Body of pancreas (tissue), 4 donors: ENCODE measurements around the gene TXNDC15. TPM values are rescaled to one million over a fixed set of nuclear protein-coding genes. Genes with fewer than 3 reads are reported as not detected.

Source experiments
- ATAC-seq: fragments of 150-250 bp; one replicate; pipeline ENCODE4 v1.9.1; 2016
- DNase-seq, 4 donors: peaks; one replicate each; pipeline ENCODE4 v3.0.0-alpha.2; 2019
- H3K27ac ChIP-seq, 4 donors: fragments of 200-600 bp; sonication (generic); 1 replicate in 3 of 4; 2 replicates in 1 of 4; pipeline versions ENCODE4 v1.5.1 to v1.6.1; 2016 to 2019; ENCODE audit warnings: mild to moderate bottlenecking in 1 of 4, mixed read lengths in 1 of 4, moderate library complexity in 1 of 4
- H3K27me3 ChIP-seq, 2 donors: fragments of 200-600 bp; sonication (generic); one replicate each; pipeline ENCODE4 v1.6.0; 2016; ENCODE audit warnings: mild to moderate bottlenecking in 1 of 2
- H3K36me3 ChIP-seq, 2 donors: fragments of 200-600 bp; sonication (generic); replicated peaks in 1 of 2; 2 replicates each; pipeline ENCODE4 v1.5.1; 2016; ENCODE audit warnings: low read depth in 2 of 2; ENCODE audit not compliant: insufficient read depth in 1 of 2
- H3K4me1 ChIP-seq: fragments of 200-600 bp; sonication (generic); one replicate; pipeline ENCODE4 v1.6.0; 2016
- H3K4me3 ChIP-seq, 2 donors: fragments of 200-600 bp; sonication (generic); 1 replicate in 1 of 2; 2 replicates in 1 of 2; pipeline ENCODE4 v1.5.1; 2016 to 2019
- H3K9me3 ChIP-seq, 3 donors: fragments of 200-600 bp; sonication (generic); 1 replicate in 2 of 3; 2 replicates in 1 of 3; pipeline ENCODE4 v1.5.1; 2016
- CTCF ChIP-seq, 7 experiments: fragments of 450-650 bp in 4 of 7; fragments of 200-600 bp in 3 of 7; sonication (generic) in 3 of 7; IDR thresholded peaks; one replicate each; pipeline ENCODE4 v1.5.1; 2016 to 2019; ENCODE audit warnings: antibody characterized with exemption in 7 of 7
- POLR2A ChIP-seq, 3 donors: fragments of 450-650 bp; IDR thresholded peaks; one replicate each; pipeline ENCODE4 v1.6.1; 2016; ENCODE audit warnings: antibody characterized with exemption in 3 of 3, mild to moderate bottlenecking in 2 of 3
- WGBS, 2 donors: methylation state at CpG; one replicate each; pipeline ENCODE4 v1.1.5; 2017; 5-methylcytosine and 5-hydroxymethylcytosine counted together
- intact Hi-C: fragments of 100-400 bp; cut with DNase I; formaldehyde crosslinking; loops from one replicate; pipeline ENCODE4 v1.15.1; 2023
- total RNA-seq, 2 donors: library from RNA; depleted of rRNA; stranded (reverse); fragments of >200 nt; gene quantifications; one replicate each; pipeline ENCODE4 v1.1.0, GENCODE V29; 2016

The TXNDC15 gene
- total RNA-seq, 2 donors from 2014 or later: 50.4 to 74.5 TPM

- DNase-seq: no peak
- H3K4me3 ChIP-seq: no peak overlapping the region
- intact Hi-C loops: no loop called here
Observed at GRCh38 chr5:134937526-134937925, 63.4 kb downstream of the TXNDC15 start.

GRCh38 chr5:134938030-134938429 lies 63.9 kb downstream of the TXNDC15 start:
- 86 to 94% methylated on average over 6 of the region's 6 CpGs for WGBS, 2 donors
- H3K9me3 ChIP-seq: no peaks in the 10 kb centered on the region
- H3K4me3 ChIP-seq: no peak overlapping the region
- H3K4me1 ChIP-seq: no peaks in the 10 kb centered on the region
- H3K36me3 ChIP-seq: no peaks in the 10 kb centered on the region
- no peak overlapping the region for H3K27ac ChIP-seq
- ATAC-seq (no peak), DNase-seq (no peak)
- TF ChIP-seq POLR2A (IDR thresholded peaks at IDR 0.05) (no peak), CTCF (IDR thresholded peaks at IDR 0.05) (no peak)
- intact Hi-C loops: no loop called here
- no peaks in the 10 kb centered on the region for H3K27me3 ChIP-seq

More at GRCh38 chr5:134937526-134937925, 63.4 kb downstream of the TXNDC15 start:
- TF ChIP-seq CTCF (IDR thresholded peaks at IDR 0.05): no peak
- TF ChIP-seq POLR2A (IDR thresholded peaks at IDR 0.05): no peak
- Histone ChIP-seq H3K4me1 (no peaks in the 10 kb centered on the region), H3K27ac (no peak overlapping the region), H3K9me3 (no peaks in the 10 kb centered on the region), H3K27me3 (no peaks in the 10 kb centered on the region), H3K36me3 (no peaks in the 10 kb centered on the region)
- ATAC-seq: no peak
- WGBS, 2 donors: 93 to 95% methylated on average over 8 of the region's 8 CpGs

- 95 to 100% methylated on average over 1 of the region's 1 CpG for WGBS, 2 donors
- Histone ChIP-seq H3K4me1 (no peaks in the 10 kb centered on the region), H3K27ac (no peak overlapping the region), H3K36me3 (no peaks in the 10 kb centered on the region), H3K27me3 (no peaks in the 10 kb centered on the region), H3K9me3 (no peaks in the 10 kb centered on the region), H3K4me3 (no peak overlapping the region)
- ATAC-seq (no peak), DNase-seq (no peak)
- intact Hi-C loops: no loop called here
- TF ChIP-seq POLR2A (IDR thresholded peaks at IDR 0.05) (no peak), CTCF (IDR thresholded peaks at IDR 0.05) (no peak)
Observed at GRCh38 chr5:134939500-134939899, 65.3 kb downstream of the TXNDC15 start.

GRCh38 chr5:134943547-134943946 lies 69.4 kb downstream of the TXNDC15 start:
- no peak overlapping the region for H3K4me3 ChIP-seq
- no peak for TF ChIP-seq POLR2A (IDR thresholded peaks at IDR 0.05)
- TF ChIP-seq CTCF (IDR thresholded peaks at IDR 0.05): no peak
- ATAC-seq (no peak), DNase-seq (no peak)
- WGBS, 2 donors: 78 to 93% methylated on average over 1 of the region's 1 CpG
- intact Hi-C loops: no loop called here
- no peak overlapping the region for H3K27ac ChIP-seq
- no peaks in the 10 kb centered on the region for H3K27me3 ChIP-seq
- H3K36me3 ChIP-seq: no peaks in the 10 kb centered on the region
- H3K9me3 ChIP-seq: no peaks in the 10 kb centered on the region
- no peaks in the 10 kb centered on the region for H3K4me1 ChIP-seq

- DNase-seq: no peak
- intact Hi-C loops: no loop called here
- H3K36me3 ChIP-seq: no peaks in the 10 kb centered on the region
- TF ChIP-seq POLR2A (IDR thresholded peaks at IDR 0.05) (no peak), CTCF (IDR thresholded peaks at IDR 0.05) (no peak)
- no peaks in the 10 kb centered on the region for H3K4me1 ChIP-seq
- no peaks in the 10 kb centered on the region for H3K9me3 ChIP-seq
- H3K27ac ChIP-seq: no peak overlapping the region
- no peak for ATAC-seq
- H3K27me3 ChIP-seq: no peaks in the 10 kb centered on the region
- no peak overlapping the region for H3K4me3 ChIP-seq
- WGBS, 2 donors: 64 to 80% methylated on average over 1 of the region's 1 CpG
Observed at GRCh38 chr5:134944630-134945029, 70.5 kb downstream of the TXNDC15 start.
